ENCODE results near the gene PEA15.

The PEA15 gene

GRCh38 chr1:160220301-160220700 lies 15.1 kb downstream of the PEA15 start:
- no peak overlapping the region for H3K4me3 ChIP-seq (ENCODE audit: low read depth, low read length)
- DNase-seq (ENCODE audit: low read depth), result no peak
- TF ChIP-seq CTCF (IDR thresholded peaks at IDR 0.05; ENCODE audit: low read depth, low read length) (no peak), POLR2A (IDR thresholded peaks at IDR 0.05; ENCODE audit: extremely low read depth, insufficient read length) (no peak), MYC (IDR thresholded peaks at IDR 0.05; ENCODE audit: low read depth, low read length) (no peak), MAX (IDR thresholded peaks at IDR 0.05; ENCODE audit: low read depth, low read length) (no peak)

- DNase-seq (ENCODE audit: low read depth), result no peak
- H3K4me3 ChIP-seq (ENCODE audit: low read depth, low read length), result no peak overlapping the region
- TF ChIP-seq POLR2A (IDR thresholded peaks at IDR 0.05; ENCODE audit: extremely low read depth, insufficient read length) (no peak), MAX (IDR thresholded peaks at IDR 0.05; ENCODE audit: low read depth, low read length) (no peak), CTCF (IDR thresholded peaks at IDR 0.05; ENCODE audit: low read depth, low read length) (no peak), MYC (IDR thresholded peaks at IDR 0.05; ENCODE audit: low read depth, low read length) (no peak)
Observed at GRCh38 chr1:160221089-160221488, 15.9 kb downstream of the PEA15 start.

- DNase-seq (ENCODE audit: low read depth), result no peak
- no peak overlapping the region for H3K4me3 ChIP-seq (ENCODE audit: low read depth, low read length)
- TF ChIP-seq CTCF (IDR thresholded peaks at IDR 0.05; ENCODE audit: low read depth, low read length), result no peak
- TF ChIP-seq MYC (IDR thresholded peaks at IDR 0.05; ENCODE audit: low read depth, low read length), result no peak
- TF ChIP-seq POLR2A (IDR thresholded peaks at IDR 0.05; ENCODE audit: extremely low read depth, insufficient read length), result no peak
- TF ChIP-seq MAX (IDR thresholded peaks at IDR 0.05; ENCODE audit: low read depth, low read length), result no peak
Observed at GRCh38 chr1:160222546-160222945, 17.4 kb downstream of the PEA15 start.

GRCh38 chr1:160224606-160225005 lies 19.4 kb downstream of the PEA15 start:
- no peak for DNase-seq (ENCODE audit: low read depth)
- no peak for TF ChIP-seq CTCF (IDR thresholded peaks at IDR 0.05; ENCODE audit: low read depth, low read length)
- no peak for TF ChIP-seq POLR2A (IDR thresholded peaks at IDR 0.05; ENCODE audit: extremely low read depth, insufficient read length)
- no peak for TF ChIP-seq MYC (IDR thresholded peaks at IDR 0.05; ENCODE audit: low read depth, low read length)
- TF ChIP-seq MAX (IDR thresholded peaks at IDR 0.05; ENCODE audit: low read depth, low read length), result no peak
- H3K4me3 ChIP-seq (ENCODE audit: low read depth, low read length), result no peak overlapping the region

GRCh38 chr1:160225345-160225744 lies 20.2 kb downstream of the PEA15 start:
- H3K4me3 ChIP-seq (ENCODE audit: low read depth, low read length), result no peak overlapping the region
- TF ChIP-seq POLR2A (IDR thresholded peaks at IDR 0.05; ENCODE audit: extremely low read depth, insufficient read length), result no peak
- TF ChIP-seq MYC (IDR thresholded peaks at IDR 0.05; ENCODE audit: low read depth, low read length), result no peak
- TF ChIP-seq MAX (IDR thresholded peaks at IDR 0.05; ENCODE audit: low read depth, low read length), result no peak
- TF ChIP-seq CTCF (IDR thresholded peaks at IDR 0.05; ENCODE audit: low read depth, low read length), result no peak
- no peak for DNase-seq (ENCODE audit: low read depth)

- no peak for TF ChIP-seq MYC (IDR thresholded peaks at IDR 0.05; ENCODE audit: low read depth, low read length)
- no peak for TF ChIP-seq MAX (IDR thresholded peaks at IDR 0.05; ENCODE audit: low read depth, low read length)
- TF ChIP-seq POLR2A (IDR thresholded peaks at IDR 0.05; ENCODE audit: extremely low read depth, insufficient read length), result no peak
- no peak for TF ChIP-seq CTCF (IDR thresholded peaks at IDR 0.05; ENCODE audit: low read depth, low read length)
- H3K4me3 ChIP-seq (ENCODE audit: low read depth, low read length), result no peak overlapping the region
- no peak for DNase-seq (ENCODE audit: low read depth)
Observed at GRCh38 chr1:160226623-160227022, 21.4 kb downstream of the PEA15 start.
